Astrocyte of the spinal cord (primary cell): ENCODE results near the gene CCDC7.
"Not testable (repeated sequence)": the region's sequence is repeated elsewhere in the genome, so short reads cannot be mapped to it uniquely, and the experiment has no call there.

Experiments used
- DNase-seq: peaks from one replicate; pipeline ENCODE4 v3.0.0; 2011; ENCODE audit warnings: low read depth, low spot score
- H3K4me3 ChIP-seq: 2 replicates; pipeline ENCODE4 v1.5.1; 2011; ENCODE audit warnings: low read depth, mild to moderate bottlenecking, low read length, moderate library complexity
- CTCF ChIP-seq: IDR thresholded peaks from 2 replicates; pipeline ENCODE4 v1.5.1; 2012; ENCODE audit warnings: low read depth, mild to moderate bottlenecking, low read length, inconsistent platforms
- in situ Hi-C: cut with HindIII; loops from 2 replicates; pipeline ENCODE4 v1.10.0; 2017; ENCODE audit warnings: low sequenced_read_pairs

CCDC7 gene

GRCh38 chr10:32680803-32681557, 235.0 kb downstream of the CCDC7 start:
- TF ChIP-seq CTCF, result no peak

GRCh38 chr10:32684291-32684690, 238.4 kb downstream of the CCDC7 start:
- DNase-seq, result no peak
- TF ChIP-seq CTCF, result no peak
- in situ Hi-C loops, result no loop called here

More at GRCh38 chr10:32680803-32681557, 235.0 kb downstream of the CCDC7 start:
- no peak overlapping the region for H3K4me3 ChIP-seq
- in situ Hi-C loops, result no loop called here
- peak; percentile 63 for DNase-seq

GRCh38 chr10:32687116-32687515, 241.2 kb downstream of the CCDC7 start:
- DNase-seq, result no peak

More at GRCh38 chr10:32684291-32684690, 238.4 kb downstream of the CCDC7 start:
- H3K4me3 ChIP-seq, result no peak overlapping the region

GRCh38 chr10:32687546-32687945, 241.6 kb downstream of the CCDC7 start:
- no peak overlapping the region for H3K4me3 ChIP-seq
- TF ChIP-seq CTCF, result no peak
- no peak for DNase-seq
- in situ Hi-C loops, result no loop called here

More at GRCh38 chr10:32687116-32687515, 241.2 kb downstream of the CCDC7 start:
- TF ChIP-seq CTCF, result no peak
- H3K4me3 ChIP-seq, result no peak overlapping the region
- in situ Hi-C loops, result no loop called here

GRCh38 chr10:32692174-32692573, 246.2 kb downstream of the CCDC7 start:
- TF ChIP-seq CTCF, result no peak
- peak; percentile 96 for DNase-seq
- no peak overlapping the region for H3K4me3 ChIP-seq
- in situ Hi-C loops, result no loop called here

GRCh38 chr10:32693441-32693979, 247.6 kb downstream of the CCDC7 start:
- no peak overlapping the region for H3K4me3 ChIP-seq
- no peak for DNase-seq
- in situ Hi-C loops, result no loop called here
- no peak for TF ChIP-seq CTCF

- DNase-seq, in situ Hi-C loops, H3K4me3 ChIP-seq: not testable (repeated sequence)
Measured at GRCh38 chr10:32699683-32700082, 253.7 kb downstream of the CCDC7 start.
